Astrocyte (in vitro differentiated cells and primary cell): ENCODE data around the gene HOXB2. TPM values are rescaled to one million over a fixed set of nuclear protein-coding genes. Genes with fewer than 3 reads are reported as not detected.

Experiments
- DNase-seq: peaks from one replicate; pipeline ENCODE4 v3.0.0-alpha.2; 2010; ENCODE audit warnings: low read depth
- FAIRE-seq: peaks from 2 replicates; lab custom pipeline; 2011; peaks lifted over from hg19 to GRCh38; lab: Jason Lieb, UNC
- H2AFZ ChIP-seq: 2 replicates; pipeline ENCODE4 v1.6.0; 2012; ENCODE audit warnings: low read depth, low read length, inconsistent platforms
- H3K27ac ChIP-seq: 2 replicates; pipeline ENCODE4 v1.5.1; 2011; ENCODE audit warnings: low read depth, low read length, inconsistent platforms
- H3K27me3 ChIP-seq: 2 replicates; pipeline ENCODE4 v1.6.0; 2011; ENCODE audit warnings: low read length, inconsistent platforms; ENCODE audit not compliant: insufficient read depth
- H3K36me3 ChIP-seq: 2 replicates; pipeline ENCODE4 v1.5.1; 2011; ENCODE audit warnings: low read length, inconsistent platforms; ENCODE audit not compliant: insufficient read depth
- H3K4me1 ChIP-seq: 2 replicates; pipeline ENCODE4 v1.5.1; 2011; ENCODE audit warnings: low read length, inconsistent platforms; ENCODE audit not compliant: insufficient read depth
- H3K4me2 ChIP-seq: 2 replicates; pipeline ENCODE4 v1.6.0; 2012; ENCODE audit warnings: low read length, inconsistent platforms
- H3K4me3 ChIP-seq: 2 replicates; pipeline ENCODE4 v1.5.1; 2011; ENCODE audit warnings: low read depth, mild to moderate bottlenecking, low read length, inconsistent platforms; ENCODE audit not compliant: insufficient read depth
- H3K79me2 ChIP-seq: 2 replicates; pipeline ENCODE4 v1.6.0; 2012; ENCODE audit warnings: mild to moderate bottlenecking, low read length, inconsistent platforms; ENCODE audit not compliant: insufficient read depth
- H3K9ac ChIP-seq: 2 replicates; pipeline ENCODE4 v1.6.0; 2012; ENCODE audit warnings: mild to moderate bottlenecking, low read length, inconsistent platforms
- H3K9me3 ChIP-seq: 2 replicates; pipeline ENCODE4 v1.5.1; 2012; ENCODE audit warnings: low read depth, mild to moderate bottlenecking, low read length, inconsistent platforms; ENCODE audit not compliant: insufficient read depth
- H4K20me1 ChIP-seq: 2 replicates; pipeline ENCODE4 v1.6.0; 2012; ENCODE audit warnings: low read length, inconsistent platforms; ENCODE audit not compliant: insufficient read depth
- H3K27ac Mint-ChIP-seq: one replicate; pipeline ENCODE4 v1.8.0; 2021; ENCODE audit warnings: mild to moderate bottlenecking, mixed read lengths; ENCODE audit not compliant: unreplicated experiment
- H3K27me3 Mint-ChIP-seq: one replicate; pipeline ENCODE4 v1.8.0; 2021; ENCODE audit warnings: low read depth, mixed read lengths; ENCODE audit not compliant: unreplicated experiment
- H3K36me3 Mint-ChIP-seq: one replicate; pipeline ENCODE4 v1.8.0; 2021; ENCODE audit warnings: low read depth, mixed read lengths; ENCODE audit not compliant: unreplicated experiment
- H3K4me1 Mint-ChIP-seq: one replicate; pipeline ENCODE4 v1.8.0; 2021; ENCODE audit warnings: low read depth, mixed read lengths; ENCODE audit not compliant: unreplicated experiment
- H3K4me3 Mint-ChIP-seq: one replicate; pipeline ENCODE4 v1.8.0; 2021; ENCODE audit warnings: mild to moderate bottlenecking, moderate library complexity, mixed read lengths; ENCODE audit not compliant: unreplicated experiment
- H3K9me3 Mint-ChIP-seq: one replicate; pipeline ENCODE4 v1.8.0; 2021; ENCODE audit warnings: mild to moderate bottlenecking, mixed read lengths; ENCODE audit not compliant: unreplicated experiment
- CTCF ChIP-seq: IDR thresholded peaks from 2 replicates; pipeline ENCODE4 v1.5.1; 2011; ENCODE audit warnings: low read depth, mild to moderate bottlenecking, inconsistent platforms, low read length, moderate library complexity; ENCODE audit not compliant: insufficient read depth
- EZH2 ChIP-seq: IDR thresholded peaks from 2 replicates; pipeline ENCODE4 v1.6.1; 2012; ENCODE audit warnings: mild to moderate bottlenecking, low read length, inconsistent platforms; ENCODE audit not compliant: insufficient read depth
- total RNA-seq: library from RNA; stranded (reverse); gene quantifications from 2 replicates; pipeline ENCODE4 v1.2.1, GENCODE V29; 2021

Gene HOXB2
- total RNA-seq, 1 donor from 2014 or later = 0.41 TPM

DNA sequence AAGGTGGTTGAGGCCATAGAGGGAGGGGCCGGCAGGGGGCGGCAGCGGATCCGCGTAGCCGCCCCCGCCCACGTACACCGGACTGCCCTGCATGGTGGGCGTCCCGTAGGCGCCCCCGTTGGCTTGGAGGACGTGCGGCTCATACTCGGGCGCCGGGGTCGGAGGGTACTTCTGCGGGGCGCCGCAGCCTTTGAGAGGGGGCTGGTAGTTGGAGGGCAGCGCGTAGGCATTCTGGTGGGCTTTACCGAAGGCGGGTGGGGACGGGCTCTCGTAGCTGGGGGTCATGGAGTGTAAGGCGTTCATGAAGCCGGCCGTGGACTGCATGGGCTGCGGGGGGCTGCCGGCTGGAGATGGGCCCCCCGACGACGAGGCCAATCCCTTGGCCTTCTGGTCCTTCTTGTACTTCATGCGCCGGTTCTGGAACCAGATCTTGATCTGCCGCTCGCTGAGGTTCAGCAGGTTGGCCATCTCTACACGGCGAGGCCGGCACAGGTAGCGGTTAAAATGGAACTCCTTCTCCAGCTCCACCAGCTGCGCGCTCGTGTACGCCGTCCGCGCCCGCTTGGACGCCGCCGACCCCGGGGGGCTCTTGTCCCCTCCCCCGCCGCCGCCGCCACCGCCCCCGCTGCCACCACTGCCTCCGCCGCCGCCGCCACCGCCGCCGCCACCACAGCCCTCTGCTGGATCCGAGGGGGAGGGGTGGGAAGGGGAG lies 5.7 kb upstream of the HOXB2 start:
- Mint-ChIP-seq H3K9me3 (peaks cover 10% of the 10 kb centered on the region), H3K27me3 (peaks cover 83% of the 10 kb centered on the region), H3K36me3 (peaks cover 3% of the 10 kb centered on the region), H3K27ac (no peak overlapping the region), H3K4me1 (peaks cover 2% of the 10 kb centered on the region), H3K4me3 (no peak overlapping the region)
- Histone ChIP-seq H3K79me2 (peaks cover 72% of the 10 kb centered on the region), H4K20me1 (no peaks in the 10 kb centered on the region), H3K27ac (peak overlapping the region; percentile 74), H3K9ac (peak overlapping the region; percentile 74), H3K36me3 (no peaks in the 10 kb centered on the region), H3K9me3 (no peaks in the 10 kb centered on the region), H3K4me2 (peak overlapping the region; percentile 71), H3K4me1 (peaks cover 34% of the 10 kb centered on the region), H3K27me3 (peaks cover 54% of the 10 kb centered on the region), H2AFZ (no peak overlapping the region), H3K4me3 (peak overlapping the region; percentile 31)
- TF ChIP-seq EZH2 = peak; percentile 29
- TF ChIP-seq CTCF = no peak
- FAIRE-seq (no peak), DNase-seq (peak; percentile 18)

- Histone ChIP-seq H3K36me3 (no peaks in the 10 kb centered on the region), H3K4me3 (peak overlapping the region; percentile 31), H2AFZ (no peak overlapping the region), H3K4me1 (peaks cover 40% of the 10 kb centered on the region), H4K20me1 (no peaks in the 10 kb centered on the region), H3K9ac (peak overlapping the region; percentile 74), H3K4me2 (peak overlapping the region; percentile 71), H3K79me2 (peaks cover 75% of the 10 kb centered on the region), H3K27ac (peak overlapping the region; percentile 74), H3K9me3 (no peaks in the 10 kb centered on the region), H3K27me3 (peaks cover 60% of the 10 kb centered on the region)
- Mint-ChIP-seq H3K9me3 (peaks cover 10% of the 10 kb centered on the region), H3K4me3 (no peak overlapping the region), H3K36me3 (peaks cover 3% of the 10 kb centered on the region), H3K4me1 (no peaks in the 10 kb centered on the region), H3K27ac (peak overlapping the region; percentile 18), H3K27me3 (peaks cover 85% of the 10 kb centered on the region)
- FAIRE-seq (no peak), DNase-seq (peak; percentile 66)
- TF ChIP-seq CTCF (peak; percentile 11), EZH2 (no peak)
These were observed 5.1 kb upstream of the HOXB2 start for GRCh38 chr17:48549914-48550501.

DNA sequence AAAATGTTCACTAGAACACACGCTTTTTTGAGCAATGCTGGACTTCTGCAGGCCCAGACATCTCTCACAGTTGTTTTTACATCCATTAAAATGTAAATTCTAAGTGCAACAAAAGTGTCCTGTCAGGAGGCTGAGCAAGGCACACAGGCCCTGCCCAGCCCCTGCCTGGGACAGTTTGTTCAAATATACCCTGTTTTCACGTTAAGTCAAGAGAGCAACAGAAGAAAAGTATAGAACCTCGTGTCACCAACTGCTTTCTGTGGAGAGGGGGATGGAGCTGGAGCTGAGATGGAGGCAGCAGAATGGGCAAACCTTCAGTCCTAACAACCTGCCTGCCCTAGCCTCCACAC lies 4.3 kb upstream of the HOXB2 start:
- Histone ChIP-seq H3K4me3 (no peak overlapping the region), H3K27me3 (peaks cover 60% of the 10 kb centered on the region), H3K9ac (no peak overlapping the region), H4K20me1 (no peaks in the 10 kb centered on the region), H3K79me2 (peaks cover 69% of the 10 kb centered on the region), H3K27ac (peak overlapping the region; percentile 74), H3K4me2 (no peak overlapping the region), H3K4me1 (peaks cover 41% of the 10 kb centered on the region), H3K9me3 (no peaks in the 10 kb centered on the region), H3K36me3 (no peaks in the 10 kb centered on the region), H2AFZ (no peak overlapping the region)
- FAIRE-seq (no peak), DNase-seq (no peak)
- Mint-ChIP-seq H3K4me3 (no peak overlapping the region), H3K4me1 (no peaks in the 10 kb centered on the region), H3K9me3 (peaks cover 10% of the 10 kb centered on the region), H3K27ac (no peak overlapping the region), H3K27me3 (peaks cover 82% of the 10 kb centered on the region), H3K36me3 (peaks cover 3% of the 10 kb centered on the region)
- no peak for TF ChIP-seq EZH2
- no peak for TF ChIP-seq CTCF
